CD4-positive, alpha-beta T cell (primary cell): Measurements from ENCODE around the gene IGF2BP3. TPM values are rescaled to one million over a fixed set of nuclear protein-coding genes. Genes with fewer than 3 reads are reported as not detected.
"Not testable (repeated sequence)": the region's sequence is repeated elsewhere in the genome, so short reads cannot be mapped to it uniquely, and the experiment has no call there.

Experiments used
- ATAC-seq: fragments of 200-7000 bp; cut with Tn5 transposase; one replicate; pipeline ENCODE4 v1.10.0; 2022; ENCODE audit warnings: mild to moderate bottlenecking; ENCODE audit not compliant: poor library complexity
- CTCF ChIA-PET: fragments of 350-600 bp; sonication (Branson Sonifier 250); formaldehyde crosslinking; loops from one replicate; lab custom pipeline; 2021; ENCODE audit warnings: antibody characterized with exemption, inconsistent platforms; lab: Charles Lee
- POLR2A ChIA-PET: fragments of 350-600 bp; sonication (Branson Sonifier 250); formaldehyde crosslinking; loops from one replicate; lab custom pipeline; 2021; ENCODE audit warnings: antibody characterized with exemption, inconsistent platforms; lab: Charles Lee
- DNase-seq, 14 experiments: peaks; one replicate each; pipeline ENCODE4 v3.0.0-alpha.2; 2013 to 2020; ENCODE audit warnings: mixed read lengths in 2 of 14
- H3K27ac ChIP-seq, 2 donors: one replicate each; pipeline versions ENCODE4 v1.5.1 to v1.7.0; 2013; ENCODE audit warnings: low read length in 2 of 2, low read depth in 1 of 2, mild to moderate bottlenecking in 1 of 2
- H3K27me3 ChIP-seq, 2 experiments: 1 replicate in 1 of 2; 2 replicates in 1 of 2; pipeline versions ENCODE4 v1.6.1 to v1.7.0; 2013; ENCODE audit warnings: low read length in 2 of 2, control low read depth in 1 of 2, mild to moderate bottlenecking in 1 of 2, moderate library complexity in 1 of 2; ENCODE audit not compliant: insufficient read depth in 2 of 2, control insufficient read depth in 1 of 2
- H3K36me3 ChIP-seq: one replicate; pipeline ENCODE4 v1.6.1; 2013; ENCODE audit warnings: low read length, control low read depth; ENCODE audit not compliant: insufficient read depth
- H3K4me1 ChIP-seq: one replicate; pipeline ENCODE4 v1.6.1; 2013; ENCODE audit warnings: low read length, control low read depth; ENCODE audit not compliant: insufficient read depth
- H3K4me3 ChIP-seq: one replicate; pipeline ENCODE4 v1.5.1; 2013; ENCODE audit warnings: mild to moderate bottlenecking, low read length, moderate library complexity
- H3K9me3 ChIP-seq, 2 experiments: 1 replicate in 1 of 2; 2 replicates in 1 of 2; pipeline versions ENCODE4 v1.6.1 to v1.7.0; 2013; ENCODE audit warnings: low read length in 2 of 2, mild to moderate bottlenecking in 2 of 2, control low read depth in 1 of 2, moderate library complexity in 1 of 2; ENCODE audit not compliant: control insufficient read depth in 1 of 2, insufficient read depth in 1 of 2
- H3K27ac Mint-ChIP-seq: one replicate; pipeline ENCODE4 v1.8.0; 2020; ENCODE audit warnings: mixed read lengths
- H3K27me3 Mint-ChIP-seq: one replicate; pipeline ENCODE4 v1.8.0; 2021; ENCODE audit warnings: mixed read lengths
- H3K36me3 Mint-ChIP-seq: one replicate; pipeline ENCODE4 v1.8.0; 2021; ENCODE audit warnings: low read depth, mixed read lengths
- H3K4me1 Mint-ChIP-seq: one replicate; pipeline ENCODE4 v1.8.0; 2021; ENCODE audit warnings: low read depth, mixed read lengths
- H3K4me3 Mint-ChIP-seq: one replicate; pipeline ENCODE4 v1.8.0; 2020; ENCODE audit warnings: mild to moderate bottlenecking, mixed read lengths
- H3K9me3 Mint-ChIP-seq: one replicate; pipeline ENCODE4 v1.8.0; 2020; ENCODE audit warnings: mixed read lengths
- CTCF ChIP-seq: fragments of 200-600 bp; IDR thresholded peaks from one replicate; pipeline ENCODE4 v1.8.0; 2022; ENCODE audit warnings: antibody characterized with exemption, mild to moderate bottlenecking
- intact Hi-C, 2 experiments: fragments of 100-400 bp; cut with DNase I in 1 of 2; cut with micrococcal nuclease in 1 of 2; formaldehyde crosslinking; loops; one replicate each; pipeline versions ENCODE4 v1.15.1 to v1.9.0; 2023 to 2025; cut with DNase I, micrococcal nuclease
- total RNA-seq, 174 experiments: library from RNA in 2 of 174; stranded (reverse) in 2 of 174; gene quantifications; one replicate each; pipeline ENCODE4 v1.2.3 and lab custom pipeline; 2021 to 2026

IGF2BP3 gene
- total RNA-seq, 2 experiments from 2014 or later: not detected

- intact Hi-C loops: loop anchor here in 1 of 2 experiments (5.0 kb wide), 1 partner anchor 38 kb away; the partner anchor contains the start of gene TRA2A
- POLR2A ChIA-PET: no interaction called here
- H3K27ac Mint-ChIP-seq: no peak overlapping the region
- no peak for ATAC-seq
- DNase-seq: no peak
- TF ChIP-seq CTCF: no peak
- Histone ChIP-seq H3K4me3 (no peak overlapping the region), H3K27me3 (no peaks in the 10 kb centered on the region), H3K36me3 (no peaks in the 10 kb centered on the region), H3K27ac (no peak overlapping the region), H3K9me3 (peaks cover 0 to 6% of the 10 kb centered on the region in 2 experiments), H3K4me1 (peaks cover 14% of the 10 kb centered on the region)
- H3K27me3 Mint-ChIP-seq: no peaks in the 10 kb centered on the region
- CTCF ChIA-PET: interaction anchor here (1.1 kb wide), 1 partner anchor 221 kb away, joined by 3 read pairs; no protein-coding TSS in a partner anchor
- no peak overlapping the region for H3K4me3 Mint-ChIP-seq
- peaks cover 9% of the 10 kb centered on the region for H3K4me1 Mint-ChIP-seq
- H3K9me3 Mint-ChIP-seq: no peaks in the 10 kb centered on the region
- peaks cover 8% of the 10 kb centered on the region for H3K36me3 Mint-ChIP-seq
Observed at GRCh38 chr7:23494009-23494408, 23.7 kb upstream of the IGF2BP3 start.

DNA sequence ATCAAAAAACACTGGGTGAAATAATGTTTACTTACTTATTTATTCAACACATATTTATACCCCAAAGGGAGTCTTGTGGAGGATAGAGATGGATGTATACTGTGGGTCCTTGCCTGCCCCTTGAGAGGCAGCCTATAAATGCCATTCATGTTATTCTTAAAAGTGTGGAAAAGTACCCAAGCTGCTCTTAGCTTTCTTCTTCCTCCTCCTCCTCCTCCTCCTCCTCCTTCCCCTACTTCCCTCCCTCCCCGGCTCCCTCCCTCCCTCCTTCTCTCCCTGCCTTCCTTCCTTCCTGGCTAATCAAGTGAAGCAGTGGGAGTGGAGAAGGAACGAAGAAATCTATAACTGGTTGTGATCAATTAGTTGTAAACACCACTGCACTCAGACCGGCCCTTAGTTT lies 21.2 kb upstream of the IGF2BP3 start:
- DNase-seq (no peak), ATAC-seq (no peak)
- Mint-ChIP-seq H3K36me3 (peaks cover 8% of the 10 kb centered on the region), H3K4me3 (peak overlapping the region; percentile 85), H3K27me3 (no peaks in the 10 kb centered on the region), H3K4me1 (peaks cover 9% of the 10 kb centered on the region), H3K9me3 (no peaks in the 10 kb centered on the region), H3K27ac (peak overlapping the region; percentile 69)
- no peak overlapping the region for H3K4me3 ChIP-seq
- no peaks in the 10 kb centered on the region for H3K36me3 ChIP-seq
- intact Hi-C loops: loop anchor here in 1 of 2 experiments (5.0 kb wide), 1 partner anchor 41 kb away; the partner anchor contains the start of gene TRA2A
- no peaks in the 10 kb centered on the region for H3K27me3 ChIP-seq
- POLR2A ChIA-PET: interaction anchor here (1.0 kb wide), 2 partner anchors 19 to 39 kb away, joined by 4 to 7 read pairs; no protein-coding TSS in a partner anchor
- H3K27ac ChIP-seq: no peak overlapping the region
- no peak for TF ChIP-seq CTCF
- H3K4me1 ChIP-seq: peaks cover 14% of the 10 kb centered on the region
- CTCF ChIA-PET: no interaction called here
- H3K9me3 ChIP-seq: peaks cover 0 to 6% of the 10 kb centered on the region in 2 experiments

GRCh38 chr7:23490357-23491135 lies 20.3 kb upstream of the IGF2BP3 start:
- intact Hi-C loops: loop anchor here in 1 of 2 experiments (5.0 kb wide), 1 partner anchor 42 kb away; the partner anchor contains the start of gene TRA2A
- ChIA-PET POLR2A (interaction anchor here (0.7 to 1.9 kb wide), 9 partner anchors 12 to 49 kb away, joined by 3 to 7 read pairs (median 4); no protein-coding TSS in a partner anchor), CTCF (no interaction called here)
- Mint-ChIP-seq H3K36me3 (peaks cover 8% of the 10 kb centered on the region), H3K9me3 (no peaks in the 10 kb centered on the region), H3K4me1 (peaks cover 9% of the 10 kb centered on the region), H3K4me3 (peak overlapping the region; percentile 85), H3K27me3 (no peaks in the 10 kb centered on the region), H3K27ac (peak overlapping the region; percentile 69)
- peak overlapping the region; percentile 66 for H3K4me3 ChIP-seq
- peaks cover 14% of the 10 kb centered on the region for H3K4me1 ChIP-seq
- peak; percentile 37 to 81 (median 59) for DNase-seq
- no peak for TF ChIP-seq CTCF
- H3K27ac ChIP-seq: no peak overlapping the region
- peak; percentile 96 for ATAC-seq
- no peaks in the 10 kb centered on the region for H3K36me3 ChIP-seq
- no peaks in the 10 kb centered on the region for H3K27me3 ChIP-seq
- H3K9me3 ChIP-seq: peaks cover 0 to 6% of the 10 kb centered on the region in 2 experiments

DNA sequence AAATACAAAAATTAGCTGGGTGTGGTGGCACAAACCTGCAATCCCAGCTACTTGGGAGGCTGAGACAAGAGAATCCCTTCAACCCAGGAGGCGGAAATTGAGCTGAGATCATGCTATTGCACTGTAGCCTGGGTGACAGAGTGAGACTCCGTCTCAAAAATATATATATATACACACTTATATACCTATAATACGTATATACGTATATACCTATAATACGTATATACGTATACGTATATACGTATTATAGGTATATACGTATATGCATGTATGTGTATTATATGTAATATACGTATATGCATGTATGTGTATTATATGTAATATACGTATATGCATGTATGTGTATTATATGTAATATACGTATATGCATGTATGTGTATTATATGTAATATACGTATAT lies 18.4 kb upstream of the IGF2BP3 start:
- H3K27me3 ChIP-seq, H3K27me3 Mint-ChIP-seq, DNase-seq, POLR2A ChIA-PET, H3K4me3 Mint-ChIP-seq, H3K36me3 Mint-ChIP-seq, H3K9me3 ChIP-seq, H3K27ac Mint-ChIP-seq, H3K9me3 Mint-ChIP-seq, H3K36me3 ChIP-seq, H3K27ac ChIP-seq, ATAC-seq, H3K4me3 ChIP-seq, intact Hi-C loops, H3K4me1 Mint-ChIP-seq, CTCF ChIA-PET: not testable (repeated sequence)
- H3K4me1 ChIP-seq: peaks cover 14% of the 10 kb centered on the region
